ENCODE results near the gene CYYR1. TPM values are rescaled to one million over a fixed set of nuclear protein-coding genes. Genes with fewer than 3 reads are reported as not detected.

The CYYR1 gene
- total RNA-seq, 2 donors from 2014 or later, result 4.3 to 5.2 TPM

DNA sequence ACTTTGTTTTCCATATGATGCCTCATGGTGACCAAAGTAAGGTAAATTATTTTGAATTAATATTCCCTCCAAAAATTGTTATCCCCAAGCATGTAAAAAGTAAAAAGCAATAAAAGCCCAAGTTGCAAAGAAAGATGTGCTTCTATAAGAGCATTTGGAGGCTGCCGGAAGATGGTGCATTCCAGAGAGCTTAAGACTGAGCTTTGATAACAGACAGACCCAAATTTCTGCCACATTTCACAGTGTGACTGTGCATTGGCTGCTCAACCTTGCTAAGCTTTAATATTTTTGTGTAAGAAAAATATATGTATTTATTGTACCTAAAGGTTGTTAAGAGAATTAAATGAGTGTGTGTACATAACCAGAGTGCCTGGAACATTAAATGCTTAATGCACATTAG lies 67.9 kb downstream of the CYYR1 start:
- H3K27me3 ChIP-seq, result no peaks in the 10 kb centered on the region
- H3K4me3 ChIP-seq, result no peak overlapping the region
- H3K9me3 ChIP-seq, result no peaks in the 10 kb centered on the region
- no peak for ATAC-seq
- no peaks in the 10 kb centered on the region for H3K36me3 ChIP-seq (replicated peaks in 1 of 2; ENCODE audit: insufficient read depth in 1 of 2, low read depth in 2 of 2)
- no peak overlapping the region for H3K27ac ChIP-seq
- no peak for DNase-seq
- TF ChIP-seq, protein P1, sequence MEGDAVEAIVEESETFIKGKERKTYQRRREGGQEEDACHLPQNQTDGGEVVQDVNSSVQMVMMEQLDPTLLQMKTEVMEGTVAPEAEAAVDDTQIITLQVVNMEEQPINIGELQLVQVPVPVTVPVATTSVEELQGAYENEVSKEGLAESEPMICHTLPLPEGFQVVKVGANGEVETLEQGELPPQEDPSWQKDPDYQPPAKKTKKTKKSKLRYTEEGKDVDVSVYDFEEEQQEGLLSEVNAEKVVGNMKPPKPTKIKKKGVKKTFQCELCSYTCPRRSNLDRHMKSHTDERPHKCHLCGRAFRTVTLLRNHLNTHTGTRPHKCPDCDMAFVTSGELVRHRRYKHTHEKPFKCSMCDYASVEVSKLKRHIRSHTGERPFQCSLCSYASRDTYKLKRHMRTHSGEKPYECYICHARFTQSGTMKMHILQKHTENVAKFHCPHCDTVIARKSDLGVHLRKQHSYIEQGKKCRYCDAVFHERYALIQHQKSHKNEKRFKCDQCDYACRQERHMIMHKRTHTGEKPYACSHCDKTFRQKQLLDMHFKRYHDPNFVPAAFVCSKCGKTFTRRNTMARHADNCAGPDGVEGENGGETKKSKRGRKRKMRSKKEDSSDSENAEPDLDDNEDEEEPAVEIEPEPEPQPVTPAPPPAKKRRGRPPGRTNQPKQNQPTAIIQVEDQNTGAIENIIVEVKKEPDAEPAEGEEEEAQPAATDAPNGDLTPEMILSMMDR (IDR thresholded peaks at IDR 0.05), result no peak
- no peak for TF ChIP-seq POLR2A (IDR thresholded peaks at IDR 0.05)
- intact Hi-C loops (cut with DNase I), result no loop called here
- H3K4me1 ChIP-seq, result no peaks in the 10 kb centered on the region
- WGBS, 2 donors, result 84 to 86% methylated on average over 1 of the region's 1 CpG

DNA sequence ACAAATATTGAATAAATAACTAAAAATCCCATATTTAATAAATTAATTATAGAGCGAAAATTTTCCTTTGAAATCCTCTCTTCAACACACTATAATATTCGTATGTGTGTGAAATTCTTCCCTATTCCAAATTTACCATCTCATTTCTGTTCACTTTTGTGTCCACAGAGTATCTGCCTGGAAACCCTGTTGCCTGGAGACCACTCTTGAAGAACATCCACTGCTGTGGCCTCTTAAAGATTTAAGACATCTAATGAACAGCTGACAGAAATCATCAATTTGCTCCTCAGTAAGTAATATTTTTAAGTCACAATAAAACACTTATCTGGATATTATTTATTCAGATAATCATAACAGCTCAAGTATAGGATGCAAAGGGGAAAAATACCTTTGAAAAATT lies 69.7 kb downstream of the CYYR1 start:
- H3K36me3 ChIP-seq (replicated peaks in 1 of 2; ENCODE audit: insufficient read depth in 1 of 2, low read depth in 2 of 2), result no peaks in the 10 kb centered on the region
- DNase-seq (no peak), ATAC-seq (no peak)
- intact Hi-C loops (cut with DNase I), result no loop called here
- no peaks in the 10 kb centered on the region for H3K9me3 ChIP-seq
- no peak overlapping the region for H3K27ac ChIP-seq
- no peaks in the 10 kb centered on the region for H3K27me3 ChIP-seq
- no peak for TF ChIP-seq POLR2A (IDR thresholded peaks at IDR 0.05)
- TF ChIP-seq, protein P1 (IDR thresholded peaks at IDR 0.05), result no peak
- WGBS, 2 donors, result 15% methylated on average over 2 of the region's 2 CpGs
- no peaks in the 10 kb centered on the region for H3K4me1 ChIP-seq
- H3K4me3 ChIP-seq, result no peak overlapping the region

DNA sequence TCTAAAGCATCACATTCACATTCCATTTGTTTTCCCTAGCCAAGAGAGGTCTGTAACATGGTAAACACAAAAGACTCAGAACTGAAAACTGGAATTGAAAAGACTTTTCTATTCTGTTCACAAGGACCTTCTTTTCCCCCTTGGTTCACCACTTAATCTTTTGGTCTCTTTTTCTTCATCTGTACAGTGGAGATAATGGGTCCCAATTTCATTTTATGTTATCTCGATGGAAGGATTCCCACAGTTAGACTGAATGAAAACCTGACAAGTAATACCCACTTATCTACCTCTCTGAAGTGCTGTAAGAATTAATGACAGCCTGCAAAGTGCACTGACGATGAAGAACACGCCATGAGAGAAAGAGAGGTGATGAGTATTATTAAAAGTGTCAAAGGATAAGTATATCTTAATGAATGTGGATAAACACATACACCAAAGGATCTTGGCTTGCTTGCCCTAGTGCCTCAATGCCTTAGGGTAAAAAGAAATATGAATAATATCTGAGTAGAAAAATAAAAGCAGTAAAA lies 71.5 kb downstream of the CYYR1 start:
- intact Hi-C loops (cut with DNase I), result no loop called here
- H3K4me3 ChIP-seq, result no peak overlapping the region
- 64 to 67% methylated on average over 3 of the region's 3 CpGs for WGBS, 2 donors
- no peaks in the 10 kb centered on the region for H3K4me1 ChIP-seq
- no peak for ATAC-seq
- no peaks in the 10 kb centered on the region for H3K27me3 ChIP-seq
- no peak overlapping the region for H3K27ac ChIP-seq
- TF ChIP-seq POLR2A (IDR thresholded peaks at IDR 0.05), result no peak
- TF ChIP-seq, protein P1 (IDR thresholded peaks at IDR 0.05), result no peak
- no peaks in the 10 kb centered on the region for H3K9me3 ChIP-seq
- no peaks in the 10 kb centered on the region for H3K36me3 ChIP-seq (replicated peaks in 1 of 2; ENCODE audit: insufficient read depth in 1 of 2, low read depth in 2 of 2)
- DNase-seq, result no peak

DNA sequence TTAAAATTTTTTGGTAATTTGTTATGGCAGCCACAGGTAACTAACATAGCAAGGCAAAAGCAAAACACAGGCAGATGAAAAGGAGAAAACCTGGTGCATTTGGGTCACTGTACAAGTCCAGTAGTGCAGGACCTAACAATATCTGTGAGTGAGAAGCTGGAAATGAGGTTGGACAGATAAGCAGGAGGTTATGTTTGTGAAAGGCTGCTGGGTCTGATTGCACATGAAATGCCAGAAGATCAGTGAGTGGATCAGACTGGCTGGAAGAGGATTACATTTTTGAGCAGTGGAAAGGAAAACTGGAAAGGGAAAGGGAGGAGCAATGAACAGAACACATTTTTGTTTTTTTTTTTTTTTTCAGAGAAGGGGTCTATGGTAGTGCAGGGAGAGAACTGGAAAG lies 73.6 kb downstream of the CYYR1 start:
- Histone ChIP-seq H3K36me3 (replicated peaks in 1 of 2; ENCODE audit: insufficient read depth in 1 of 2, low read depth in 2 of 2) (no peaks in the 10 kb centered on the region), H3K9me3 (no peaks in the 10 kb centered on the region), H3K4me1 (no peaks in the 10 kb centered on the region), H3K4me3 (no peak overlapping the region), H3K27me3 (no peaks in the 10 kb centered on the region), H3K27ac (no peak overlapping the region)
- intact Hi-C loops (cut with DNase I), result no loop called here
- TF ChIP-seq, protein P1 (IDR thresholded peaks at IDR 0.05), result no peak
- no peak for TF ChIP-seq POLR2A (IDR thresholded peaks at IDR 0.05)
- ATAC-seq (no peak), DNase-seq (no peak)

DNA sequence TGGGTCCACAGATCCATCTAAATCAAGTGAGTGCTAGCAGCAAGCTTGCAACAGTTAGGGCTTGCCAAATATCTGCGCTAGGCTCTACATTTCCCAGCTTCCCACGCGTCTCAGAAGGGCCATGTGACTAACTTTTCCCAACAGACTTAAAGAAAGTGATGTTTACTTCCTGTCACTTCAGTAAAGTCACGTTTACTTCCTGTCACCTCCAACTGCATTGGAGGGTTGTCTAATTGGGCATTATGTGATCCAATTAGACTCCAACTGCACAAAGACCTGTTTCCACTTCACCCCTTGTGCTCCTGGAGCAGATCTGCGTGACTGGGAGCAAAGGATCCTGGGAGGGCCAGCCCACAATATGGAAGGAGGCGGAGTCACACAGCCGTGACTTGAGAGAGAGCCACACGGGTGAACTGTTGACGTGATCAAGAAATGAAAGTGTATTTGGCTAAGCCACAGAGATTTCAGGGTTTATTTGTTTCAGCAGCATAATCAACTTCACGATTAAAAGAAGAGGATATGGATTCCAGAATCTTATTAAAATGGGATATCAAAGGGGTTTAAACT lies 77.7 kb downstream of the CYYR1 start:
- H3K4me1 ChIP-seq, result no peaks in the 10 kb centered on the region
- intact Hi-C loops (cut with DNase I), result no loop called here
- H3K27ac ChIP-seq, result no peak overlapping the region
- TF ChIP-seq, protein P1 (IDR thresholded peaks at IDR 0.05), result no peak
- TF ChIP-seq POLR2A (IDR thresholded peaks at IDR 0.05), result no peak
- H3K27me3 ChIP-seq, result no peaks in the 10 kb centered on the region
- DNase-seq, result no peak
- WGBS, 2 donors, result 68 to 74% methylated on average over 10 of the region's 10 CpGs
- no peak for ATAC-seq
- no peaks in the 10 kb centered on the region for H3K36me3 ChIP-seq (replicated peaks in 1 of 2; ENCODE audit: insufficient read depth in 1 of 2, low read depth in 2 of 2)
- no peaks in the 10 kb centered on the region for H3K9me3 ChIP-seq
- H3K4me3 ChIP-seq, result no peak overlapping the region
